Stimulated activated CD4-positive, alpha-beta T cell treated with anti-CD3 and anti-CD28 coated beads, Interleukin-4, amount 100 ng/mL, for 1 hour (primary cell): ENCODE measurements around the gene TMEFF1.

Experiments used
- DNase-seq: peaks from one replicate; pipeline ENCODE4 v3.0.0-alpha.2; 2020

TMEFF1 gene

DNA sequence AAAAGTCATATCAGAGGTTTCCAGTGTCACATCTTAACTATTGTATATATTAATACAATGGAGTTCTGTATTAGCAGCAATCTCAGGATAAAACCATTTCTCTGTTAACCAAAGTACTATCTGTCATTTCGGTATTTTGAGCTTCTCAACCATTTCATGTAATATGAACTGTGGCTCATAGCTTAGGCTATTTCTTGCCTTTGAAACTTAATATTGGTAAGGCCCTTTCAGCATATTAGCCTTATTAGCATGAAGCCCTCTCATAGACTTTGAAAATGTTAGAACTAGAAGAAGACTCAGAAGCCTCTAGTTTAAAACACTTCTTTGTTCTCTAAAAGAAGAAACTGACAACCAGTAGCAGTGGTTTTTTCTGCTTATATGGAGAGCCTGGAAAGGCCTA lies 105.7 kb downstream of the TMEFF1 start:
- no peak for DNase-seq

DNA sequence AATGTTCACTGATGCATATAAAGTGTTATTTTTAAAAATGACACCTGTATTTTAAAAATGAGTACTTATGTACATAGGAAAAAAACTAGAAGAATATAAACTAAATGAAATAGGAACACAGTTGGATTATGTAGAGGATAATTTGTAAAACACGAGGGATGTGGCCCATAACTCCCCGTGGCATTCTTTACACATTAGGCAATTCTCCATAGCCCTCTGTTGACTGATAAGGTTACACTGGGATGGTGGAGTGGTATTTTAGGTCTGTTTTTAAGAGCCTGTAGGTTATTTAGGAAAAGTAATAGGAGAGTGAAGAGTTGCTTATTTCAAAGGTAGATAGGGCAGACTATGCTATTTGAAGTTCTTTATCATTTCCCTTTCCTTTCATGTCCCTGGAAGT lies 106.7 kb downstream of the TMEFF1 start:
- no peak for DNase-seq

- DNase-seq: no peak
Observed at GRCh38 chr9:100580257-100580656, 107.3 kb downstream of the TMEFF1 start.

GRCh38 chr9:100581081-100581480 lies 108.1 kb downstream of the TMEFF1 start:
- DNase-seq: no peak

- DNase-seq: no peak
Observed at GRCh38 chr9:100581661-100582060, 108.7 kb downstream of the TMEFF1 start.

DNA sequence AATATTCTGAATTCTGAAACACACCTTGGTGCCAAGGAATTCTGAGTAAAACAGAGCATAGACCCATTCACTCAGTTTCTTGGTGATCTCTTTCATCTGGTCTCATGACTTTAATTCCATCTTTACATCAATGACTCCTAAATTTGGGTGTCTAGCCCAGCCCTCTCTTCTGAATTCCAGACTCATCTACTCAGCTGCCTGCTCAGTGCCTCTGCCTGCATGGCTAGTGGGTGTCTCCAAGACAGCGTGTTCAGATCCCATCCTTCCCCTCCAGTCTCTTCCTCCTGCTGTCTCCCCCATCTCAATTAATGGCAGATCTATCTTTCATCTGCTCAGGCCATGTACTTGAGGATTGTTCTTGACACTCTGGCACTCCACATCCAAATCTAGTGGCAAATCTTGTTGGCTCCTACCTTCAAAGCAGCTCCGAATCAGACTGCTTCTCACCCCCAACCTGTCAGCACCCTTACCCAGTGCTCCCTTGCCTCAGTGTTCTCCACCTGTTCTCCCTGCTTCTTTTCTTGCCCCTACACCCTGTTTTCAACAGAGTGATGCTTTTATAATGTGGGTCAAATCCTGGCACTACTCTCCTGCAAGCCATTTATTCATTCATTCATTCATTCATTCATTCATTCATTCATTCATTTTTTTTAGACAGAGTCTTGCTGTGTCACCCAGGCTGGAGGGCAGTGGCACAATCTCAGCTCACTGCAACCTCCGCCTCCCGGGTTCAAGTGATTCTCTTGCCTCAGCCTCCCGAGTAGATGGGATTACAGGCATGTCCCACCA lies 110.3 kb downstream of the TMEFF1 start:
- no peak for DNase-seq

GRCh38 chr9:100584951-100585350 lies 112.0 kb downstream of the TMEFF1 start:
- no peak for DNase-seq

GRCh38 chr9:100586093-100586492 lies 113.1 kb downstream of the TMEFF1 start:
- DNase-seq: no peak

GRCh38 chr9:100587375-100587774 lies 114.4 kb downstream of the TMEFF1 start:
- DNase-seq: no peak

- no peak for DNase-seq
Observed at GRCh38 chr9:100589582-100589981, 116.6 kb downstream of the TMEFF1 start.

GRCh38 chr9:100590481-100590880 lies 117.5 kb downstream of the TMEFF1 start:
- DNase-seq: no peak

- no peak for DNase-seq
Observed at GRCh38 chr9:100591139-100591538, 118.2 kb downstream of the TMEFF1 start.

GRCh38 chr9:100591639-100592412 lies 118.9 kb downstream of the TMEFF1 start:
- no peak for DNase-seq

DNA sequence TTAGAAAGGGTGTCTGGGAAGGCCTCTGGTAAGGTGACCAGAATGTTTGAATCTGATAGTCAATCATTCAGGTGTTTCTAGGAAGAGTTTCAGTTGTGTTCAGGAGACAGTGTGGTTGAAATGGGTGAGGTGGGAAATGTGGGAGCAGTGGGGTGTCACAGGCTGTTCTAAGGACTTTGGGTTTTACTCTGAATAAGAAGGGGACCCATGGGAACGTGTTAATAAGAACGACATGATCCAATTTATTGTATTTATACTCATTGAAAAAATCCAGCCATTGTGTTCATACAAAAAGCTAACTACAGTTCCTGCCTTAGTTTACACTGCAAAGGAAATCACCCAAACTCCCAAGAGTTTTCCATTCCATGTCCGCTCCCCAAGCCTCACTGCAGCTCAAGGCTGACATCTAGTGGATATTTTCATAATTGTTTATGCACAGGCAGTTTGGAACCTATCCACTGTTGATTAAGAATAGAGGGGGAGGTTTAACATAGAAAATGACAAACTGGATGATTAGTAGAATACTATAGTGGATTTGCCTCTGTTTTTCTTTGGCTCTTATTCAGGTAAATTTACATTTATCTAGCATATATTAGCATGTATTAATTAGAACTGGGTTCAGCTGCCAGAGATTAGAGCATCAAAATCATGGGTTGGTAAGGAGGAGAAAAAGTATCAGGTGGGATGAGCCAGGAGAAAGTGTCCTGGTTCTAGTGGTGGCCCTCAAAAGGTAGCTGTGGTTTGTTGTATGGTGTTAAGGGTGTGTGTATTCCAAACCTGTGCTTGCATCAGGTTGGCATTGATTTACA lies 122.6 kb downstream of the TMEFF1 start:
- no peak for DNase-seq

- no peak for DNase-seq
Observed at GRCh38 chr9:100597236-100597635, 124.3 kb downstream of the TMEFF1 start.

DNA sequence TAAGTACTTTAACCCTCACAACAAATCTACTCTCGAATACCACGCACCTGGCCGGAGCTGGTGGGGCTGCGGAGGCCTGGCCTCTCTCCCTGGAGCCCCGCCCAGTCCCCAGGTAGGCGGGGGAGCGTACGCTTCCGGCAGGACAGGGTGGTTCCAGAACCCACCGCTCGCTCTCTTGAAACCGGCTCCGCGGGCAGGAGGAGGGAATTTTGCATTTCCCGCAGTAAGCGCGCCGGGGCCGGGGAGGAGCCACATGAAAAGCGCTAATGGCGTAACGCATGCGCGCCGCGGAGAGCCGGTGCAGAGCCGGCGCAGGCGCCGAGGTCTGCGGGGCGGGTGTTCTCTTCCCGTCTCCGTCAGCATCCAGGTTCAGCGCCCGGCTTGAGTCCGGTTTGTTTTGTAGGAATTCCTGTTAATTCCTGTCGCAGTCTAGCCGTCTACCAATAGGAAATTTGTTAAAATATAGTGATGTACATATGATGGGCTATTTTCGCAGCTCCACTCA lies 125.7 kb downstream of the TMEFF1 start:
- peak; percentile 83 for DNase-seq

- DNase-seq: no peak
Observed at GRCh38 chr9:100600521-100601079, 127.7 kb downstream of the TMEFF1 start.

DNA sequence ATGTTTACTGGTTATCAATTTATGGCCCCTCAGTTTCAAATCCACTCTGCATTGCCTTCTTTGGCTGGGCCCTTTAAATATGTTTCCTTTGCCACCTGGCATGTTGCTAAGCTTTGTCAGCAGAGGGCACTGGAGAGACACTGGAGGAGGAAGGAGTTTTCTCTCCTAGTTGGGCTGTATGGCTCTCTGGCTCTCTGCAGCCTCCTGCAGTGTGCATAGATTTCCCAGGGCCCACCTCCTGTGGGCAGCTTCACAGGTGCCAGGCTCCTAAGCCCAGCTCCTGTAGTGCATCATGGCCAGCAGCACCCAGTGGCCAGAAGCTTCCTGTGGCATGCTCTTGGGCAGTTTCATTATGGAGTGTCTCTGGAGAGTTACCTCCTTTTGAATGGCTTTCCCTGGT lies 128.3 kb downstream of the TMEFF1 start:
- peak; percentile 10 for DNase-seq

DNA sequence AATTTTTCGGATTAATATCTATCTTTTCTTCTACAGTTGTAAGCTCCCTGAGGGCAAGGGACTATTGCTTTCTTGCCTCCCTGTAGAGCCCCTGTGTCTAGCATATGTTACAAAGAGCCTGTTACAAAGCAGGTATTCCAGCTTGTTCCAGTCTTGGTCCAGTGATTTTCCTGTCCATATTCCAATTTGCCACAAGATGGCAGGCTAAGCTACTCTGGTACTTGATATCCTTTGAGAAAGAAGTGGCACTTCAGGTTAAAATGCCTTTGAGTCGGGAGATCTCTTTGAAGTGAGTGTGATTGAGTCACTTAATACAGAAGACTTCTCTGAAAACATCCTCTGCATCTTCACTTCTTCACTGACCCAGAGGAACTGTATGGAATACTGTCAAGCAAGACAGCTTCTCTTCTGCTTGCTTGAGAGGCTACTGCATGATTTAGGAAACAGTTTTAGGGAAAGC lies 129.4 kb downstream of the TMEFF1 start:
- DNase-seq: no peak

DNA sequence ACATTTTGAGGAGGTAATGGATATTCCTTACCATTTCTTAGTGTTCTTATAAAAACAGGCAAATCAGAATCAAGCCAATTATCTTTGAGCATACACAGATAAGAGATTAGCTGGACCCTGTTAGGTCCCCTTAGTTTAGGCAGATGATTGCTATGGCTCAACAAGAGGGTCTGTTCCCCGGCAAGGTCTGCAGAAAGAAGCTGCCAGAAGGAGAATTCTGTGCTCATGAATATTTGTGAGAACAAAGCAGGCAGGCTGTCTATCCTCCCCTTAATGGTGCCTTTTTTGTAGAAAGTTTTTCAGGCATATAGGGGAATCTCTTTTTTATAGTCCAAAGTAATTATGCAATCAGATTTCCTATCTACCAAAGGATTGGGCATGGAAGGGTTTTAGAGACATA lies 132.5 kb downstream of the TMEFF1 start:
- no peak for DNase-seq

- DNase-seq: no peak
Observed at GRCh38 chr9:100619194-100619593, 146.2 kb downstream of the TMEFF1 start.

DNA sequence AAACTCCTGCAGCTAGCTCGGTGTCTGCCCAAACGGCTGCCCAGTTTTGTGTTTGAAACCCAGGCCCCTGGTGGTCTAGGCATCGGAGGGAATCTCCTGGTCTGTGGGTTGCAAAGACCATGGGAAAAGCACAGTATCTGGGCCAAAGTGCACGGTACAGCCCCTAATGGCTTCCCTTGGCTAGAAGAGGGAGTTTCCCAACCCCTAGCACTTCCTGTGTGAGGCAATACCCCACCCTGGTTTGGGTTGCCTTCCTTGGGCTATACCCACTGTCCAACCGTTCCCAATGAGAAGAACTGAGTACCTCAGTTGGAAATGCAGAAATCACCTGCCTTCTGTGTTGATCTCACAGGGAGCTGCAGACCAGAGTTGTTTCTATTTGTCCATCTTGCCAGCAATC lies 146.7 kb downstream of the TMEFF1 start:
- DNase-seq: no peak

DNA sequence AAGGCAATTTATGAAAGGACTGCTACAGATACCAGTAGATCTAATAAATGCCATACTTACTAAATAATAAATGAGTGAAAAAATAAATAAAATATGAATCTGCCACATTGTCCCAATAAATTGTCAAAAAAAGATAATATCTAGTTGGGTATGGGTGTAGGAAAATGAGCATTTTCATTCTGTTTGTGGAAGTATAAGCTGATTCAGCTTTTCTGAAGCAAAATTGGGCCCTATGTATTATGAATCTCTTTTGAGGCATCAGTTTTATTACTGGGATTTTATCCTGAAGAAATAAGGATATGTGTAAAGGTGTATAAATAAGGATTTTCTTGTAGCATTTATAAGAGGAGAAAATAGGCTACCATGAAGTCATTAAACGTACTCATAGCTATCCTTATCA lies 151.0 kb downstream of the TMEFF1 start:
- no peak for DNase-seq
